IMR-90 (cell line): ENCODE results near the gene IMPG2. TPM values are rescaled to one million over a fixed set of nuclear protein-coding genes. Genes with fewer than 3 reads are reported as not detected.

Source experiments
- ATAC-seq: fragments of 200-7000 bp; cut with Tn5 transposase; 2 replicates; pipeline ENCODE4 v1.9.1; 2020; ENCODE audit warnings: low read depth, mild to moderate bottlenecking, moderate library complexity
- BruUV-seq: library from RNA; stranded (reverse); fragments of 400-500 nt; replicated peaks from 2 replicates; lab custom pipeline; 2021; lab: Mats Ljungman, UMichigan
- CTCF ChIA-PET: fragments of 300-600 bp; formaldehyde crosslinking; extraction: SDS; loops from one replicate; lab custom pipeline; 2021; ENCODE audit warnings: antibody characterized with exemption; lab: Yijun Ruan, JAX
- POLR2A ChIA-PET: fragments of 300-600 bp; sonication (Branson Sonifier 250); formaldehyde crosslinking; loops from one replicate; lab custom pipeline; 2022; ENCODE audit warnings: antibody characterized with exemption; ENCODE audit not compliant: unreplicated experiment; lab: Charles Lee
- DNase-seq: peaks from one replicate; pipeline ENCODE4 v3.0.0; 2013
- H2AFZ ChIP-seq: replicated peaks from 2 replicates; pipeline ENCODE3; 2013; ENCODE audit warnings: low read length, mild to moderate bottlenecking; ENCODE audit not compliant: poor library complexity
- H2AK5ac ChIP-seq: 2 replicates; pipeline ENCODE4 v1.6.1; 2013; ENCODE audit warnings: low read depth, low read length, inconsistent platforms
- H2AK9ac ChIP-seq: replicated peaks from 2 replicates; pipeline ENCODE3; 2013; ENCODE audit warnings: mild to moderate bottlenecking, low read depth, low read length, moderate library complexity; ENCODE audit not compliant: poor library complexity
- H2BK120ac ChIP-seq: 2 replicates; pipeline ENCODE4 v1.6.1; 2013; ENCODE audit warnings: low read depth, low read length, inconsistent platforms
- H2BK15ac ChIP-seq: 3 replicates; pipeline ENCODE4 v1.6.1; 2013; ENCODE audit warnings: low read depth, low read length, inconsistent platforms
- H2BK20ac ChIP-seq: 2 replicates; pipeline ENCODE4 v1.6.1; 2013; ENCODE audit warnings: low read depth, mild to moderate bottlenecking, inconsistent platforms, low read length, moderate library complexity
- H2BK5ac ChIP-seq: 2 replicates; pipeline ENCODE4 v1.6.1; 2013; ENCODE audit warnings: mild to moderate bottlenecking, low read depth, low read length, inconsistent platforms; ENCODE audit not compliant: poor library complexity, severe bottlenecking
- H3K14ac ChIP-seq: replicated peaks from 2 replicates; pipeline ENCODE4 v1.6.1; 2013; ENCODE audit warnings: low read depth, low read length, inconsistent platforms
- H3K18ac ChIP-seq: 2 replicates; pipeline ENCODE4 v1.6.1; 2013; ENCODE audit warnings: low read depth, low read length, control low read depth
- H3K23ac ChIP-seq: 2 replicates; pipeline ENCODE4 v1.6.1; 2013; ENCODE audit warnings: low read depth, low read length, inconsistent platforms
- H3K27ac ChIP-seq: 2 replicates; pipeline ENCODE4 v1.5.1; 2013; ENCODE audit warnings: mild to moderate bottlenecking, control low read depth, low read length; ENCODE audit not compliant: insufficient read depth
- H3K27me3 ChIP-seq: 2 replicates; pipeline ENCODE4 v1.6.1; 2013; ENCODE audit warnings: low read length; ENCODE audit not compliant: control insufficient read depth, insufficient read depth
- H3K36me3 ChIP-seq: 2 replicates; pipeline ENCODE4 v1.6.1; 2013; ENCODE audit warnings: low read length, mixed read lengths; ENCODE audit not compliant: control insufficient read depth, insufficient read depth
- H3K4ac ChIP-seq: 2 replicates; pipeline ENCODE4 v1.6.1; 2013; ENCODE audit warnings: low read depth, low read length, inconsistent platforms
- H3K4me1 ChIP-seq: 2 replicates; pipeline ENCODE4 v1.6.1; 2013; ENCODE audit warnings: low read length, mixed read lengths; ENCODE audit not compliant: control insufficient read depth, insufficient read depth
- H3K4me2 ChIP-seq: 2 replicates; pipeline ENCODE4 v1.6.1; 2013; ENCODE audit warnings: low read depth, mild to moderate bottlenecking, control low read depth, low read length, moderate library complexity
- H3K4me3 ChIP-seq: 2 replicates; pipeline ENCODE4 v1.5.1; 2013; ENCODE audit warnings: low read depth, mild to moderate bottlenecking, control low read depth, low read length, moderate library complexity; ENCODE audit not compliant: insufficient read depth
- H3K56ac ChIP-seq: 2 replicates; pipeline ENCODE4 v1.6.1; 2013; ENCODE audit warnings: low read length, inconsistent platforms; ENCODE audit not compliant: insufficient read depth; ENCODE audit errors: extremely low read depth
- H3K79me1 ChIP-seq, 2 experiments: 2 replicates each; pipeline ENCODE4 v1.6.1; 2013; ENCODE audit warnings: low read length in 2 of 2, inconsistent platforms in 1 of 2, low read depth in 1 of 2
- H3K9ac ChIP-seq: 2 replicates; pipeline ENCODE4 v1.6.1; 2013; ENCODE audit warnings: low read depth, low read length, control low read depth
- H3K9me1 ChIP-seq: 2 replicates; pipeline ENCODE4 v1.6.1; 2013; ENCODE audit warnings: low read length, inconsistent platforms; ENCODE audit not compliant: insufficient read depth
- H3K9me3 ChIP-seq: 2 replicates; pipeline ENCODE4 v1.6.1; 2013; ENCODE audit warnings: low read length; ENCODE audit not compliant: control insufficient read depth, insufficient read depth
- H4K20me1 ChIP-seq: 2 replicates; pipeline ENCODE4 v1.6.1; 2013; ENCODE audit warnings: low read length, inconsistent platforms; ENCODE audit not compliant: insufficient read depth
- H4K5ac ChIP-seq: 2 replicates; pipeline ENCODE4 v1.6.1; 2013; ENCODE audit warnings: mild to moderate bottlenecking, low read depth, low read length, control low read depth
- H4K8ac ChIP-seq, 2 experiments: 2 replicates each; pipeline ENCODE4 v1.6.1; 2013; ENCODE audit warnings: low read depth in 2 of 2, low read length in 2 of 2, control low read depth in 1 of 2, inconsistent platforms in 1 of 2
- H4K91ac ChIP-seq: 2 replicates; pipeline ENCODE4 v1.6.1; 2013; ENCODE audit warnings: low read depth, low read length, inconsistent platforms; ENCODE audit not compliant: insufficient read depth
- BHLHE40 ChIP-seq: fragments of 150-350 bp; IDR thresholded peaks from 2 replicates; pipeline ENCODE4 v1.6.1; 2016; ENCODE audit warnings: mild to moderate bottlenecking, low read depth, low read length
- CHD1 ChIP-seq: IDR thresholded peaks from 2 replicates; pipeline ENCODE4 v1.6.1; 2012; ENCODE audit warnings: low read depth, low read length, improper control_type of control experiment
- MAFK ChIP-seq: IDR thresholded peaks from 2 replicates; pipeline ENCODE4 v1.6.1; 2012; ENCODE audit warnings: low read depth, low read length, improper control_type of control experiment
- RAD21 ChIP-seq: IDR thresholded peaks from 2 replicates; pipeline ENCODE4 v1.6.1; 2012; ENCODE audit warnings: low read length, improper control_type of control experiment
- RCOR1 ChIP-seq: IDR thresholded peaks from 2 replicates; pipeline ENCODE4 v1.6.1; 2012; ENCODE audit warnings: mild to moderate bottlenecking, low read length, improper control_type of control experiment; ENCODE audit not compliant: insufficient replicate concordance
- RFX5 ChIP-seq: IDR thresholded peaks from 2 replicates; pipeline ENCODE4 v1.8.0; 2012; ENCODE audit warnings: low read depth, mild to moderate bottlenecking, low read length, moderate library complexity
- WGBS, 2 experiments: methylation state at CpG; one replicate each; pipeline versions ENCODE4 v1.1.5 to v1.1.7; 2013; ENCODE audit warnings: missing lambda C conversion rate in 2 of 2; ENCODE audit not compliant: insufficient read length in 1 of 2; ENCODE audit errors: extremely low coverage in 2 of 2; 5-methylcytosine and 5-hydroxymethylcytosine counted together
- dilution Hi-C: fragments of 300-500 bp; cut with HindIII; formaldehyde crosslinking; loops from one replicate; pipeline ENCODE4 v1.14.3; 2018; ENCODE audit warnings: low sequenced_read_pairs; ENCODE audit not compliant: unreplicated experiment
- in situ Hi-C: fragments of 300-500 bp; cut with MboI; formaldehyde crosslinking; loops from 3 replicates; pipeline ENCODE4 v1.14.3; 2019; ENCODE audit warnings: low sequenced_read_pairs, inconsistent platforms, mixed read lengths
- intact Hi-C: fragments of 100-400 bp; cut with micrococcal nuclease; formaldehyde crosslinking; loops from 2 replicates; pipeline ENCODE4 v1.10.0; 2022
- polyA plus RNA-seq, 3 experiments: library from polyadenylated mRNA; depleted of rRNA; stranded (reverse); fragments of >200 nt; gene quantifications; 2 replicates each; pipeline ENCODE4 v1.2.3, GENCODE V29; 2012; ENCODE audit warnings: low replicate concordance in 1 of 3
- total RNA-seq: library from RNA; depleted of rRNA; stranded (reverse); fragments of >200 nt; gene quantifications from 2 replicates; pipeline ENCODE4 v1.2.3, GENCODE V29; 2012

IMPG2 gene
- total and polyA plus RNA-seq, 2 of the 4 experiments (the other 2 are of a cell fraction): 0.10 to 0.18 TPM

GRCh38 chr3:101333883-101334282 lies 13.5 kb upstream of the IMPG2 start:
- H3K36me3 ChIP-seq: no peaks in the 10 kb centered on the region
- no peak overlapping the region for H3K4ac ChIP-seq
- no peaks in the 10 kb centered on the region for H4K20me1 ChIP-seq
- BruUV-seq: no TSS peak
- in situ Hi-C loops (no loop called here), intact Hi-C loops (no loop called here), dilution Hi-C loops (no loop called here)
- H3K4me2 ChIP-seq: no peak overlapping the region
- H2BK5ac ChIP-seq: no peak overlapping the region
- no peaks in the 10 kb centered on the region for H3K79me1 ChIP-seq
- H3K27ac ChIP-seq: no peak overlapping the region
- no peak overlapping the region for H3K14ac ChIP-seq
- no peak overlapping the region for H2AFZ ChIP-seq
- no peaks in the 10 kb centered on the region for H3K9me1 ChIP-seq
- H3K9me3 ChIP-seq: no peaks in the 10 kb centered on the region
- no peak overlapping the region for H4K8ac ChIP-seq
- ChIA-PET CTCF (no interaction called here), POLR2A (no interaction called here)
- H3K9ac ChIP-seq: no peak overlapping the region
- no peak overlapping the region for H2BK120ac ChIP-seq
- no peak overlapping the region for H3K18ac ChIP-seq
- TF ChIP-seq RFX5: no peak
- TF ChIP-seq CHD1: no peak
- TF ChIP-seq BHLHE40: no peak
- no peak for TF ChIP-seq RCOR1
- no peak for TF ChIP-seq MAFK
- TF ChIP-seq RAD21: no peak
- DNase-seq: no peak
- no peak overlapping the region for H3K56ac ChIP-seq
- no peak overlapping the region for H2AK5ac ChIP-seq
- no peak overlapping the region for H4K5ac ChIP-seq
- no peaks in the 10 kb centered on the region for H3K4me1 ChIP-seq
- no peak overlapping the region for H3K23ac ChIP-seq
- no peaks in the 10 kb centered on the region for H3K27me3 ChIP-seq
- WGBS, 2 experiments: no CpG with 5 or more reads among the region's 7 CpGs
- no peak overlapping the region for H2BK15ac ChIP-seq
- ATAC-seq: no peak
- no peak overlapping the region for H2AK9ac ChIP-seq
- no peak overlapping the region for H2BK20ac ChIP-seq
- H4K91ac ChIP-seq: no peak overlapping the region
- no peak overlapping the region for H3K4me3 ChIP-seq
